Astrocyte of the cerebellum (primary cell): ENCODE data around the gene MC1R.

ENCODE experiments used
- DNase-seq: peaks from one replicate; pipeline ENCODE4 v3.0.0-alpha.2; 2011; ENCODE audit warnings: low read depth
- H3K4me3 ChIP-seq: 2 replicates; pipeline ENCODE4 v1.5.1; 2011; ENCODE audit warnings: mild to moderate bottlenecking, low read depth, low read length, moderate library complexity
- CTCF ChIP-seq: IDR thresholded peaks from 2 replicates; pipeline ENCODE4 v1.5.1; 2012; ENCODE audit warnings: low read length, low read depth, moderate library complexity, mild to moderate bottlenecking; ENCODE audit errors: missing control alignments
- in situ Hi-C: cut with HindIII; loops from 2 replicates; pipeline ENCODE4 v1.10.0; 2017; ENCODE audit warnings: low sequenced_read_pairs

Gene MC1R

DNA sequence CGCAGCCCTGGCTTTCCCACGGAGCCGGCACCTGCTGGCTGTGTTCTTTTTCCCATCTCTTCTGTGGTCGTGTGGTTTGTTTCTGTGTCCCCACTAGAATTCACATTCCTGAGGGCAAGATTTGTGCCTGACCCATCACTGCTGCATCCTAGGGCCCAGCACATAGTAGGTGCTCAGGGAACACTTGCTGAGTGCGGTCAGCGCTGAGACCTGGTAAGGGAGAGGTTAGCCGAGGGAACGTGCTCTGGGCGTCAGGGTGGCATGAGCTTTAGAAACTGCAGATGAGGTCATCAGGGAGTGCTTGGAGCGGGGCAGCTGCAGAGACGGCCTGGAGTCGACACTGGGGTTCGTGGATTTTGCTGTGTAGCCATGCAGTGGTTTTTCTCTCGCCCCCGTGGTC, 35.8 kb downstream of the MC1R start:
- H3K4me3 ChIP-seq = no peak overlapping the region
- no peak for TF ChIP-seq CTCF
- no peak for DNase-seq
- in situ Hi-C loops = no loop called here

- H3K4me3 ChIP-seq = no peak overlapping the region
- in situ Hi-C loops = no loop called here
- DNase-seq = no peak
- no peak for TF ChIP-seq CTCF
These were observed 36.5 kb downstream of the MC1R start for GRCh38 chr16:89955001-89955685.

DNA sequence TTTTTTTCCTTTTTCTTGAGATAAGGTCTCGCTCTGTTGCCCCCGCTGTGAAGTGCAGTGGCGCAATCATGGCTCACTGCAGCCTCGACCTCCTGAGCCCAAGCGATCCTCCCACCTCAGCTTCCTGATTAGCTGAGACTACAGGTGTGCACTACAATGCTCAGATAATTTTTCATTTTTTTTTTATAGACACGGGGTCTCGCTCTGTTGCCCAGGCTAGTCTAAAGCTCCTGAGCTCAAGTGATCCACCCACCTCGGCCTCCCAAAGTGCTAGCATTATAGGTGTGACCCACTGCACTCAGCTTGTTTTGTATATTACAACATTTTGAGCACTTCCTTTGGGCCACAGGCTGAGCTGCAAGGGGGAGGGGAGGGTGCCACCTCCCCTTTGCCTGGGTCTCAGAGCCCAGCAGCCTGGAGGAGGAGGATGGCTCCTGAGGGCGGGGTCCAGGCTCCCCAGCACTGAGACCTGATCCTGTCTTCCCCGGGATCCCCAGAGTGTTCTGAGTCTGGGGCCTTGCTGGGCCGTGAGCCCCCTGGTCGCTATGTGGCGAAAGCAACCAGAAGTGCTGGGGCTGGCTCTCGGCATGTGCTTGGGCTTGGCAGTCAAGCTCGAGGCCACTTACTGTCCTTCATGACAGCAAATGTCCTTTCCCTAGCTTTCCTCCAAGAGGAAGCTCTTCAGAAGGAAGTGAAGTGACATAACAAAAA, 38.0 kb downstream of the MC1R start:
- in situ Hi-C loops = no loop called here
- no peak for TF ChIP-seq CTCF
- no peak for DNase-seq
- no peak overlapping the region for H3K4me3 ChIP-seq

GRCh38 chr16:89957216-89957785, 38.6 kb downstream of the MC1R start:
- in situ Hi-C loops = no loop called here
- no peak overlapping the region for H3K4me3 ChIP-seq
- TF ChIP-seq CTCF = no peak
- DNase-seq = no peak

GRCh38 chr16:89958068-89958467, 39.4 kb downstream of the MC1R start:
- no peak overlapping the region for H3K4me3 ChIP-seq
- in situ Hi-C loops = no loop called here
- no peak for DNase-seq
- no peak for TF ChIP-seq CTCF

- in situ Hi-C loops = no loop called here
- no peak for DNase-seq
- no peak for TF ChIP-seq CTCF
- no peak overlapping the region for H3K4me3 ChIP-seq
These were observed 39.9 kb downstream of the MC1R start for GRCh38 chr16:89958596-89958995.
